WTC11 (cell line): Measurements from ENCODE around the gene WDR62. TPM values are rescaled to one million over a fixed set of nuclear protein-coding genes. Genes with fewer than 3 reads are reported as not detected.
"Not testable (repeated sequence)": the region's sequence is repeated elsewhere in the genome, so short reads cannot be mapped to it uniquely, and the experiment has no call there.

Experiments used
- ATAC-seq: fragments of 200-7000 bp; cut with Tn5 transposase; 2 replicates; pipeline ENCODE4 v1.10.0; 2021; ENCODE audit warnings: mild to moderate bottlenecking, moderate library complexity
- CTCF ChIA-PET: fragments of 300-600 bp; sonication (Branson Sonifier 250); formaldehyde crosslinking; loops from one replicate; lab custom pipeline; 2021; ENCODE audit warnings: antibody characterized with exemption; lab: Charles Lee
- POLR2A ChIA-PET: fragments of 350-600 bp; sonication (Branson Sonifier 250); formaldehyde crosslinking; loops from one replicate; lab custom pipeline; 2021; ENCODE audit warnings: antibody characterized with exemption; lab: Charles Lee
- DNase-seq: peaks from one replicate; pipeline ENCODE4 v3.0.0; 2021; ENCODE audit warnings: low spot score
- H3K27ac Mint-ChIP-seq: 2 replicates; pipeline ENCODE4 v1.8.0; 2021; ENCODE audit warnings: mixed read lengths
- H3K27me3 Mint-ChIP-seq: 2 replicates; pipeline ENCODE4 v1.8.0; 2021; ENCODE audit warnings: low read depth, mild to moderate bottlenecking, moderate library complexity, mixed read lengths
- H3K36me3 Mint-ChIP-seq: 2 replicates; pipeline ENCODE4 v1.8.0; 2021; ENCODE audit warnings: mixed read lengths
- H3K4me1 Mint-ChIP-seq: 2 replicates; pipeline ENCODE4 v1.8.0; 2022; ENCODE audit warnings: mixed read lengths
- H3K4me3 Mint-ChIP-seq: 2 replicates; pipeline ENCODE4 v1.8.0; 2021; ENCODE audit warnings: mild to moderate bottlenecking, moderate library complexity, mixed read lengths
- H3K9me3 Mint-ChIP-seq: 2 replicates; pipeline ENCODE4 v1.8.0; 2021; ENCODE audit warnings: mixed read lengths
- AR ChIP-seq: fragments of 250-450 bp; sonication (Bioruptor Pico); IDR thresholded peaks from 2 replicates; pipeline ENCODE4 v1.9.0; 2021; ENCODE audit warnings: mild to moderate bottlenecking
- CDX4 ChIP-seq: fragments of 250-450 bp; sonication (Bioruptor Pico); IDR thresholded peaks from 2 replicates; pipeline ENCODE4 v1.9.0; 2021; ENCODE audit warnings: moderate library complexity, mild to moderate bottlenecking, inconsistent platforms, borderline replicate concordance
- E2F1 ChIP-seq: sonication (generic); formaldehyde crosslinking; IDR thresholded peaks from 2 replicates; pipeline ENCODE4 v1.8.0; 2022; ENCODE audit warnings: mild to moderate bottlenecking, missing genetic modification reagents
- ELF4 ChIP-seq: sonication (generic); formaldehyde crosslinking; IDR thresholded peaks from 2 replicates; pipeline ENCODE4 v1.8.1; 2022; ENCODE audit warnings: low read depth, mild to moderate bottlenecking, moderate library complexity, missing genetic modification reagents
- HMGXB4 ChIP-seq: sonication (generic); formaldehyde crosslinking; IDR thresholded peaks from 2 replicates; pipeline ENCODE4 v1.8.1; 2023; ENCODE audit warnings: mild to moderate bottlenecking, moderate library complexity, missing genetic modification reagents
- IRF2 ChIP-seq: sonication (generic); formaldehyde crosslinking; IDR thresholded peaks from 2 replicates; pipeline ENCODE4 v1.8.0; 2022; ENCODE audit warnings: low read depth, missing genetic modification reagents, borderline replicate concordance
- MLX ChIP-seq: sonication (generic); formaldehyde crosslinking; IDR thresholded peaks from 2 replicates; pipeline ENCODE4 v1.8.1; 2023; ENCODE audit warnings: mild to moderate bottlenecking, missing genetic modification reagents, moderate library complexity
- NFYB ChIP-seq: sonication (generic); formaldehyde crosslinking; conservative IDR thresholded peaks from 2 replicates; pipeline ENCODE4 v1.8.0; 2022; ENCODE audit warnings: low read depth, missing genetic modification reagents
- SOX15 ChIP-seq: fragments of 250-450 bp; sonication (Bioruptor Pico); IDR thresholded peaks from 2 replicates; pipeline ENCODE4 v1.9.0; 2021; ENCODE audit warnings: mild to moderate bottlenecking
- STAT6 ChIP-seq: sonication (generic); formaldehyde crosslinking; conservative IDR thresholded peaks from 2 replicates; pipeline ENCODE4 v1.8.1; 2023; ENCODE audit warnings: mild to moderate bottlenecking, low read depth, missing genetic modification reagents, moderate library complexity
- TCF7 ChIP-seq: sonication (generic); formaldehyde crosslinking; IDR thresholded peaks from 2 replicates; pipeline ENCODE4 v1.8.0; 2022; ENCODE audit warnings: mild to moderate bottlenecking, low read depth, missing genetic modification reagents, moderate library complexity
- TEAD1 ChIP-seq: sonication (generic); formaldehyde crosslinking; IDR thresholded peaks from 2 replicates; pipeline ENCODE4 v1.8.0; 2022; ENCODE audit warnings: mild to moderate bottlenecking, missing genetic modification reagents
- TEAD4 ChIP-seq: sonication (generic); formaldehyde crosslinking; IDR thresholded peaks from 2 replicates; pipeline ENCODE4 v1.8.0; 2022; ENCODE audit warnings: mild to moderate bottlenecking, missing genetic modification reagents
- TP53 ChIP-seq: sonication (generic); formaldehyde crosslinking; IDR thresholded peaks from 2 replicates; pipeline ENCODE4 v1.8.1; 2023; ENCODE audit warnings: mild to moderate bottlenecking, missing genetic modification reagents
- USF1 ChIP-seq: sonication (generic); formaldehyde crosslinking; IDR thresholded peaks from 2 replicates; pipeline ENCODE4 v1.8.0; 2022; ENCODE audit warnings: mild to moderate bottlenecking, missing genetic modification reagents
- ZBTB43 ChIP-seq: sonication (generic); formaldehyde crosslinking; IDR thresholded peaks from 2 replicates; pipeline ENCODE4 v1.8.1; 2023; ENCODE audit warnings: mild to moderate bottlenecking, missing genetic modification reagents
- ZNF317 ChIP-seq: sonication (generic); formaldehyde crosslinking; IDR thresholded peaks from 2 replicates; pipeline ENCODE4 v1.8.1; 2023; ENCODE audit warnings: low read depth, mild to moderate bottlenecking, moderate library complexity, missing genetic modification reagents, borderline replicate concordance
- ZNF396 ChIP-seq: fragments of 250-450 bp; sonication (Bioruptor Pico); IDR thresholded peaks from 2 replicates; pipeline ENCODE4 v1.8.0; 2021; ENCODE audit warnings: mild to moderate bottlenecking, moderate library complexity, borderline replicate concordance
- ZNF425 ChIP-seq: fragments of 250-450 bp; sonication (Bioruptor Pico); conservative IDR thresholded peaks from 2 replicates; pipeline ENCODE4 v1.9.0; 2021; ENCODE audit warnings: mild to moderate bottlenecking
- total RNA-seq: library from RNA; stranded (reverse); gene quantifications from 3 replicates; pipeline ENCODE4 v1.2.3, GENCODE V29; 2021

The WDR62 gene
- total RNA-seq, 1 experiment from 2014 or later: 40.0 TPM

GRCh38 chr19:36067681-36068080 lies 13.0 kb downstream of the WDR62 start:
- H3K4me3 Mint-ChIP-seq: no peak overlapping the region
- ChIA-PET CTCF (interaction anchor here (1.2 kb wide), 1 partner anchor 60 kb away, joined by 3 read pairs; no protein-coding TSS in a partner anchor), POLR2A (no interaction called here)
- ATAC-seq: no peak
- 0 out of 2 replicates have a peak, but pooled peaks cover 7% of the 10 kb centered on the region for H3K9me3 Mint-ChIP-seq
- no peaks in the 10 kb centered on the region for H3K27me3 Mint-ChIP-seq
- no peak overlapping the region for H3K27ac Mint-ChIP-seq
- H3K36me3 Mint-ChIP-seq: peaks cover 74% of the 10 kb centered on the region
- TF ChIP-seq MLX: no peak
- no peak for TF ChIP-seq ELF4
- TF ChIP-seq ZBTB43 (CRISPR knock-in tag): no peak
- no peak for TF ChIP-seq TEAD1 (CRISPR knock-in tag)
- no peak for TF ChIP-seq ZNF396 (CRISPR knock-in tag)
- TF ChIP-seq E2F1 (CRISPR knock-in tag): no peak
- TF ChIP-seq SOX15 (CRISPR knock-in tag): no peak
- TF ChIP-seq TP53: no peak
- TF ChIP-seq AR (CRISPR knock-in tag): no peak
- no peak for TF ChIP-seq TCF7 (CRISPR knock-in tag)
- no peak for TF ChIP-seq NFYB (CRISPR knock-in tag)
- no peak for TF ChIP-seq ZNF317
- TF ChIP-seq USF1 (CRISPR knock-in tag): no peak
- no peak for TF ChIP-seq TEAD4
- TF ChIP-seq HMGXB4 (CRISPR knock-in tag): no peak
- no peak for TF ChIP-seq STAT6 (CRISPR knock-in tag)
- no peak for TF ChIP-seq CDX4 (CRISPR knock-in tag)
- TF ChIP-seq ZNF425: no peak
- TF ChIP-seq IRF2 (CRISPR knock-in tag): no peak
- DNase-seq: no peak
- H3K4me1 Mint-ChIP-seq: no peaks in the 10 kb centered on the region

- H3K9me3 Mint-ChIP-seq, ATAC-seq, CTCF ChIA-PET, H3K4me3 Mint-ChIP-seq, H3K4me1 Mint-ChIP-seq, H3K27me3 Mint-ChIP-seq, DNase-seq, POLR2A ChIA-PET, H3K27ac Mint-ChIP-seq: not testable (repeated sequence)
- peaks cover 75% of the 10 kb centered on the region for H3K36me3 Mint-ChIP-seq
Measured at GRCh38 chr19:36068810-36069499, 14.3 kb downstream of the WDR62 start.
